HPDE6-E6E7 (cell line): Measurements from ENCODE around the gene PLCB4.
A peak's percentile ranks its signal among the peaks of the same experiment; 100 is the strongest.
"Not testable (repeated sequence)": the region's sequence is repeated elsewhere in the genome, so short reads cannot be mapped to it uniquely, and the experiment has no call there.

ENCODE experiments used
- DNase-seq: peaks from one replicate; pipeline ENCODE4 v3.0.0; 2011; ENCODE audit warnings: missing footprints; ENCODE audit errors: extremely low spot score

Gene PLCB4

GRCh38 chr20:9360431-9360830 lies 291.5 kb downstream of the PLCB4 start:
- DNase-seq, result no peak

- DNase-seq, result no peak
Measured at GRCh38 chr20:9363673-9364072, 294.8 kb downstream of the PLCB4 start.

DNA sequence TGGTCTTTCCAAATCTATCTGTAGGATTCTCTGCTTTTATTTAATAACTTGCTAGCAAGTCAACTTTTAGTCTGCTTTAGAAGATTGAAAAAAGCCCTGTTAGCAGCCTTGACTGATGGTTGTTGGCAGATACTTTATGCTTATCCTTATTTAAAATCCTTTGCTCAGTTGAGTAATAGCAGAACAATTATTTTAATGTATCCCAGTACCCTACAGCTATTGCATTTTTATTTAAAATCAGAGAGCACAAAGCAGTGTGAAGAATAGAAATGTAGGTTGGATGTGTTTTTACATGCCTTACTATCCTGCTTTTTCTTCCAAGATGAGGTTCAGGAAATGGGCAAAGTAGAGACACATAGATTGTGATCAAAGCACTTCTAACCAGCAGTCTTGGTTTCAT lies 298.4 kb downstream of the PLCB4 start:
- no peak for DNase-seq

GRCh38 chr20:9367746-9368145 lies 298.9 kb downstream of the PLCB4 start:
- no peak for DNase-seq

GRCh38 chr20:9368893-9369292 lies 300.0 kb downstream of the PLCB4 start:
- DNase-seq, result no peak

- no peak for DNase-seq
Measured at GRCh38 chr20:9369557-9369956, 300.7 kb downstream of the PLCB4 start.

DNA sequence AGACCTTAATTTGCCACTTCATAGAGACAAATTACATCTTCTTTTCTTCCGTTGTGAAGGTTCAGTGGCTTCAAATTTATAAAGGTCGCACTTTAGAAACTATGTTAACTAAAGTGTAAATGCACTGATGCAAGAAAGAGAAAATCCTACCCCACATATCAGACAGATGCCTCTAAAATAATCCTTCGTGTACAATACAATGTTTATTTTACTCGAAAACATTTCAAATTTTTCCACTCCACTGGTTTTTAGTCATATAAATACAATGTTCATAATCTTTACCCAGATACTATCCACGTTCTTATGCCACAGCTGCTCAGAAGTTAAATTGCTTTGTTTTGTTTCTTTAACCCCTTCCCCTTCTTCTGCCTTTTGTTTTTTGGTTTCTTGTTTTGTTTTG lies 305.2 kb downstream of the PLCB4 start:
- DNase-seq, result no peak

- no peak for DNase-seq
Measured at GRCh38 chr20:9374480-9374879, 305.6 kb downstream of the PLCB4 start.

DNA sequence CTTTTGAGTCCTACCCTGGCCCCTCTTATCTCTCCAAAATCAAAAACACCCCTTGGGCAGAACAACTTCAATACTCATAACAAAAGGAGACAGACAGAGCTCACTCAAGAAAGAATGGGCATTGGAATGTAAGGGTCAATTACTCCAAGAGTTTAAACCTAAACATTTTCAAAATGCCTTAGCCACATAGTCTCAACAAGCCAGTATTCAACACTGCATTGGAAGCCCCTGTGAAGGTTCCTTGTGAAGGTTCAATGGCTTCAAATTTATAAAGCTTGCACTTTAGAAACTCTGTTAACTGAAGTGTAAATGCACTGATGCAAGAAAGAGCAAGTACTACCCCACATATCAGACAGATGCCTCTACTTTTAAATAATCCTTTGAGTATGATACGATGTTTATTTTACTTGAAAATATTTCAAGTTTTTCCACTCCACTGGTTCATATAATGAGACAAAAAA lies 306.4 kb downstream of the PLCB4 start:
- DNase-seq, result no peak

GRCh38 chr20:9377007-9377406 lies 308.1 kb downstream of the PLCB4 start:
- DNase-seq, result no peak

DNA sequence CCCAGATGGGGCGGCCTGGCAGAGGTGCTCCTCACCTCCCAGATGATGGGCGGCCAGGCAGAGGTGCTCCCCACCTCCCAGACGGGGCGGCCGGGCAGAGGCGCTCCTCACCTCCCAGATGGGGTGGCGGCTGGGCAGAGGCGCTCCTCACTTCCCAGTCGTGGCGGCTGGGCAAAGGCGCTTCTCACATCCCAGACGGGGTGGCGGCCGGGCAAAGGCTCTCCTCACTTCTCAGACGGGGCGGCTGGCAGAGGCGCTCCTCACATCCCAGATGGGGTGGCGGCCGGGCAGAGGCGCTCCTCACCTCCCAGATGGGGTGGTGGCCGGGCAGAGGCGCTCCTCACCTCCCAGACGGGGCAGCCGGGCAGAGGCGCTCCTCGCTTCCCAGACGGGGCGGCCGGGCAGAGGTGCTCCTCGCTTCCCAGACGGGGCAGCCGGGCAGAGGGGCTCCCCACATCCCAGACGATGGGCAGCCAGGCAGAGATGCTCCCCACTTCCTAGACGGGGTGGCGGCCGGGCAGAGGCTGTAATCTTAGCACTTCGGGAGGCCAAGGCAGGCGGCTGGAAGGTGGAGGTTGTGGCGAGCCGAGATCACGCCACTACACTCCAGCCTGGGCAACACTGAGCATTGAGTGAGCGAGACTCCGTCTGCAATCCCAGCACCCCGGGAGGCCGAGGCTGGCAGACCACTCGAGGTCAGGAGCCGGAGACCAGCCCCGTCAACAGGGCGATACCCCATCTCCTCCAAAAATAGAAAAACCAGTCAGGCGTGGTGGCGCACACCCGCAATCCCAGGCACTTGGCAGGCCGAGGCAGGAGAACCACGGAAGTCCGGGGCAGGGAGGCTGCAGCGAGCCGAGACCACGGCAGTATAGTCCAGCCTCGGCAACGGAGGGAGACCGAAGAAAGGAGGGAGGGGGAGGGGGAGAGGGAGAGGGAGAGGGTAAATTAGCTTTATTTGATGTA lies 316.7 kb downstream of the PLCB4 start:
- DNase-seq, result not testable (repeated sequence)

DNA sequence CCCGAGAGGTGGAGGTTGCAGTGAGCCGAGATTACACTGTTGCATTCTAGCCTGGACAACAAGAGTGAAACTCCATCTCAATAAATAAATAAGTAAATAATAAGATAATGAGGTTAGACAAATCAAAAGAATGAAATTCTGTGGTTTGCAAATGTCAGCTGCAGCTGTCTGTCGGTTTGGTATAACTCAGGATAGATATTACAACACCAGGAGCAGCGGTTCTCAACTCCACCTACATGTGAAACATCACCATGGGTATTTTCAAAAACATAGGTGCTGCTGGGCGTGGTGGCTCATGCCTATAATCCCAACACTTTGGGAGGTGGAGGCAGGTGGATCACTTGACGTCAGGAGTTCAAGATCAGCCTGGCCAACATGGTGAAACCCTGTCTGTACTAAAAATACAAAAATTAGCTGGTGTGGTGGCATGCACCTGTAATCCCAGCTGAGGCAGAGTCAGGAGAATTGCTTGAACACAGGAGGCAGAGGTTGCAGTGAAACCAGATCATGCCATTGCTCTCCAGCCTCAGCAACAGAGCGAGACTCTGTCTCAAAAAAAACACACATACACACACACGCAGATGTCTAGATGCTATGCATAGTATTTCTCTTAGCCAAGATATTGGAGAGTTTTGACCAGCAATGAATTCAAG lies 319.4 kb downstream of the PLCB4 start:
- DNase-seq, result no peak

DNA sequence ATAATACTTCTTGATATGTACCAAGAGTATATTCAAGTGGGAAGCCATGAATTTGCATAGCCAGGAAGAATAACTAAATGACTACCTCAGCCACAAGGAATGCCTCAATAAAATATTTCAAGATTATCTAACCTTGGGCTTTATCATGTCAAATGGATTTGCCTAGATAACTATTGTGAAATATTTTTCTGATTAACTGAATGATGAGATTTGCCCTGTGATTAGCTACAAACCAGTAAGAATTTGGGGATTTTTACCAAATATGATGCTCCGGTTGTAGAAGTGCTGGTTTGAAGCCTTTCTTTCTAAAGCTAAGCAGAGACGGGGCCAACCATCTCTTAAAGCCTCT lies 319.9 kb downstream of the PLCB4 start:
- no peak for DNase-seq

DNA sequence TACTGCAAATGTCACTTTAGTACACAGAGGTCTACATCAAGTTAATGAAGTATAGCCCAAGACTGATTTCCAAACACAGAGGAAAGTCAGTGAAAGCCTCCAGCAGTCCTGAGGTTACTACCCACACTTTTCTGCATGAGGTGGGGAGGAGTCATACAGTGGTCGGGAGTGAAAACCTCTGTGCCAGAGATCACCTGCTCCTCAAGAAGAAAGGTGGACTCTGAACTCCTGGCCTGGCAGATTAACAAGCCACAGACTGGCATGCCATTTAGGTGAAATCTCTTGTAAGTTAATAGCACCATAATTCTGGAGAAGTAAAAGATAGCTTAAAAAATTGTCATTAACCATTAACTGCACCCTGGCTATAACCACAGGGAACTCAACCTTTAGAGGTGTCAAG lies 320.5 kb downstream of the PLCB4 start:
- no peak for DNase-seq

DNA sequence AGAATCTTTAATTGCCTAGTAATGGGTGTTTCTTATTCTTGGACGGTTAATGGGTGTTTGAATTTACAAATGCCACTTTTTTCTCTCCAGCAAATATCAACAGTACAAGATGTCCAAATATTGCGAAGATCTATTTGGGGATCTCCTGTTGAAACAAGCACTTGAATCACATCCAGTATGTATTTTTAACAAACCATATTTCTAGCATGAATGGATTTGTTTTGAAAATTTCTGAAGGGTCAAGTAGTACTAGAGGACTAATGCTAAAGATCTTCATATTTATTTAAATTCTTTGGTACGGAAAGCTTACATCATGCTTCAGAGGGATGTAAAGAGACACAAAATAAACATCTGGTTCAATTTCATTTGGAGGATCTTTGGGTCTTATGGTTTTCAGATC lies 321.6 kb downstream of the PLCB4 start:
- no peak for DNase-seq

DNA sequence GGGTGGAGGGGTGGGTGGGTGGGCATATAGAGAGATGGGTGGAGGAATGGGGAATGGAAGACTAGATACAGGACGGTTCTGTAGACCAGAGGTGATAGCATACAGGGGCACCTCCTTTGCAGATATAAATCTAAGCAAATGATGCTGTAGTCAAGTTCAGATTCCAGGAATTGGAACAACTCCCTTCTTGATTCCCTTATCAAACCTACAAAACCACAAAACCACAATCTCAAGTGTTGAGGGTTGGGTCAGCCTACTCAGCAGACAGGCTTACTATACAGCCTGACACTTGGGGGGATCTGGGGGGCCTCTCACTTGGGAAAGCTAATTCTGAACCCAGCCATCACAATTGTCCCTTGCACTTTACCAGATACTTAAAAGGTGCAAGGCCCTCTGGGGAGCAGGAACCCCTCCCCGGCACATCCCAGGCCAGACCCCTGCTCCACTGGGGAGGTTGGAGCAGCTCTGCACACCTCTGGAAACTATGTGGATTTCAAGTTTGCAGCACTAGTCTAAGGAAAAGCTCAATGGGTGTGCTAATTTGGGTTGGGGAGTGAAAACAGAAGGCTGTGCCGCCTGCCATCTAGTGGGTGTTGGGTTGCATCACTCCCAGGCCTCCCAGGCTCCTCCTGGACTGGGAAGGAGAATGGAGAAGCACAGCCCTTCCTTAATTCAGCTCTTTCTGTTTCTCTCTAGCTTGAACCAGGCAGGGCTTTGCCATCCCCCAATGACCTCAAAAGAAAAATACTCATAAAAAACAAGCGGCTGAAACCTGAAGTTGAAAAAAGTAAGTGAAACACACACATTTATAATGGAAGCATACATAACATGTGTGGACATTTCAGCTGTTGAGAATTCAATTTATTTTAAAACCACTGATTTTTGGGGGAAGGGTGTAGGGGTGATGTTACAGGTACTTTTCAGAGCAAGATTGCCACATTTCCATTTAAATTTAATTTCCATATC lies 324.3 kb downstream of the PLCB4 start:
- peak; percentile 80 for DNase-seq

DNA sequence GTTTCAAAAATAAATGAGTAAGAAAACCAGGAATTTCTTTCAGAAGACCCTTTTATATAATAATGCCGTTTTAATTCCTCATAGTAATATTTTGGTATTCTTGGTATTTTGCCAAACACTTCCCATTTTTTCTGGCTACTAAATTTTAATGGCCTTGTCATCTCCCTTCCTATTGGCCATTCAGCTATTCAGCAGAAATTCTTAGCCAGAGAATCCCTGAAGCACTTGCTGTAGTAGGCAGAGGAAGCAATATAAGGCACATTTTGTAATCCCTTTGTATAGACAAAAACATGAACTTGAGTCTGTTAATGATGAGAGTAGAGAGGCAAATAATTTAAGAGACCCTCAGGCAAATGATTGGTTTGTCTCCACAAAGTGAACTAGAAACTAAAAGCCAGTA lies 327.1 kb downstream of the PLCB4 start:
- DNase-seq, result no peak

GRCh38 chr20:9397928-9398327 lies 329.0 kb downstream of the PLCB4 start:
- no peak for DNase-seq

DNA sequence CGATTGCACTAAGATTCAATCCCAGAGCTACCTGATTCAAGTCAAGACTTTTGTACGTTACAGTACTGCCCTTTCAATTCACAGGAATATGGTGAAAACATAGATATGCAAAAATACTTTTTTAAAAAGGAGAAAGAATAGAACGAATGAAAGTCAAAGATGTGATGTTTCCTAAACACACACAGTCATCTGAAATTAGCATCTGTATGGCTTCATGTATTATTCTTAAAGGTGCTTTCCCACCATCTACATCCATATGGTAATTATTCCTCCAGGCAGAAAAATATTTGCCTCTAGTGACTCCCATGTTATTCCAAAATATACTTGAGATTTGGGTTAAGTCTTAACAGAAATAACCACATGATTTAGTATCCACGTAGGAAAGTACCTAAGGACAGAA lies 330.0 kb downstream of the PLCB4 start:
- no peak for DNase-seq

DNA sequence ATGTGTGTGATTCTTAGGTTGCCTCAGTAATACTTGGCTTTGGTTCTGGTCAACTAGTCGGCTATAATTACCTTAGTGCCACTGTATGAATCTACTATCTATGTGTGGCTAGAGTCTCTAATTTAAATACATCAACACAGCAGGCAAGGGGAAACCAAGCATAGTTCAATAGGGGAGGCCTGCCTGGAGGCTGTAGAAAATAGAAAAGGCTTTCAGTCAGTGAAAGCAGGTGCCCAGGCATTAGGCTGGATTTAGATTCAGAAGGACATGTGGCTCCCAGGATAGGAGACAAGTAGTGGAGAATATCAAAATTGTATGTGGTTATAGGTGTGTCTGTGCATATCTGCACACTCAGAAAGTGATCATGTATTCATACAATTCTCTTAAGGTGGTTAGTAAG lies 330.4 kb downstream of the PLCB4 start:
- DNase-seq, result no peak

DNA sequence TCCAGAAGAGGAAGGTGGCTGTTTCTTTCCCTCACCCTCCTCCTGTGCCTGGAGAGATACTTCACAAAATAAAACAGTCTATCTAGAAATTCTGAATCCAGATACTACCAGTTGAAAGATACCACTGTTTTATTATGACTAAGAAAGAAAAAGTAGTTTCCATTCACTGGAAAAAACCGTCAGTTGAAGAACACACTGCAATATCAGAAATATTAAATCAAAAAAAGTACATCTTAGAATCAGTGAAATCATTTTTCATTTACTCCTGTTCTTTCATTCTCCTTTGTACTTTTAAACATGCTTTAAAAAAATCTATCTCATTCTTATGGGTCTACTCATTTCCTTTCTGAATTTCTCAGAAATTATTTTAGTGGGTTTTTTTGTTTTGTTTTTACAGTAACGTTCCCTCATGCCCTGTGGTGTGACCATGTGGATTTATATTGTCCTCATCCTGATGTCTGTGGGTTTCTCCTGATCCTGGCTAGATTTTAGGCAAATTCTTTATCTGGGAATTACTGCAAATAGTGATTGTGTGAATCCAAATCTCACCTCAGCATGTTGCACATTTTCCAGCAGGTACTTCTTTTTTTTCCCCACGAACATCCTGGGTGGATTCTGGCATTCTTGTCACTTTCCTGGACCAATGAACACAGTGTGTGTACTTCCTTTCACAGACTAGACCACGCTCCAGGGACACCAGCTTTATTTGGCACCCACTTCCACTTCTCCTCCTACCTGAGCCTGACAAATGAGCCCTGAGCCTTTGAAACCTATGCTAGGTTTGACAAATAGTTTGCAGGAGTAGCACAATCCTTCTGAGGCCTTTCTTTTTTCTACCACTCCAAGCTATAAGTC lies 331.5 kb downstream of the PLCB4 start:
- no peak for DNase-seq
